H54 (cell line): ENCODE measurements around the gene SCARB2.

Experiments
- DNase-seq: peaks from one replicate; pipeline ENCODE4 v3.0.0; 2011; ENCODE audit warnings: low spot score, mixed read lengths; ENCODE audit not compliant: insufficient read length
- FAIRE-seq: peaks from 3 replicates; lab custom pipeline; 2011; peaks lifted over from hg19 to GRCh38; lab: Jason Lieb, UNC
- POLR2A ChIP-seq: IDR thresholded peaks from 2 replicates; pipeline ENCODE4 v1.6.1; 2011; ENCODE audit warnings: low read depth, mild to moderate bottlenecking, low read length

SCARB2 gene

GRCh38 chr4:76199664-76200211, 13.9 kb downstream of the SCARB2 start:
- FAIRE-seq (no peak), DNase-seq (no peak)
- TF ChIP-seq POLR2A, result no peak

GRCh38 chr4:76198411-76199237, 15.0 kb downstream of the SCARB2 start:
- DNase-seq (no peak), FAIRE-seq (no peak)
- no peak for TF ChIP-seq POLR2A

- DNase-seq (no peak), FAIRE-seq (no peak)
- no peak for TF ChIP-seq POLR2A
These were observed 15.6 kb downstream of the SCARB2 start for GRCh38 chr4:76197971-76198410.

DNA sequence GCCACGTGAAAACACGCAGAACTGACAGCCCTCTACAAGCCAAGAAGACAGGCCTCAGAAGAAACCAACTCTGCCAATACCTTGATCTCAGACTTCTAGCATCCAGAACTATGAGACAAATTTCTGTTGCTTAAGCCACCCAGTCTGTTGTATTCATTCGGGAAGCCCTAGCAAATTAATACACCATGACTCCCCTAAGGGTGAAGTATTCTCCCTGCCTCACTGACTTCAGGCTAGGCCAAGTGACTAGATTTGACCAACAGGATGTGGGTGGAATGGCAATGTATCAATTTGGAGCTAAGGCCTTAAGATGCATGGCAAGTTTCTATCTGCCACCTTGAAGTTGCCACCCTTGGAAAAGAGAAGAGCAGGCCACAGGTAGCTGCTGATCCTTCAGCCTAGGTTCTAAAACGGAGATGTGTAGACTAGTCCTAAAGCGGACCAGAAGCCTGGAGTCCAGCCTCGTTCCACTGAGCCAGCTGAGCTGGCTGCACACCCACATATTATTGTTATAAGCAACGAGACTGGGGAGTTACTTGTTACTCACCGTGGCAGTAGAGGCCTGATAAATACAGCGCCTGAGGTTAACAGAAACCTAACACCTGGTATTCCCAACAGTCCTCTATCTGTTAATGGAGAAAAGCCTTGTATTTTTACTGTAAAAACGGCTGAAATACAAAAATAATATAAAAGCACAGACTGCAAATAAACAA, 16.4 kb downstream of the SCARB2 start:
- FAIRE-seq (no peak), DNase-seq (no peak)
- TF ChIP-seq POLR2A, result no peak

DNA sequence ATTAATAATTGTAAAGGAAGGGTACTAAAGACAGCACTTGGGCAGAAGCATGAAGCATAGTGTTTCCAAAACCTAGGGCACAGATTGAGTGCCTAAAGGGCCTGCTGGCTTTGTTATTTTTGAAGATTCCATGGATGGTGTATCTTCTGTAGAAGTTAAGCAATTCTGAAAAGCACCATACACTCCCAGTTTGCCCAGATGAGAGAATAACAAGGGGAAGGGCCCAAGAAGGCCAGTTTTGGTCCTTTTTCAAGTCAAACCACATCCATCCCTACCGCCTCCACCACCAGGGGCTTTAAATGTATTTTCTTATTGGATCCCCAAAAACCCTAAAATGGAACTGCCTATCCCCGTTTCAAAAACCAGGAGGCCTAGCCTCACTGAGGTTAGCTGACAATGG, 17.2 kb downstream of the SCARB2 start:
- TF ChIP-seq POLR2A, result no peak
- FAIRE-seq (no peak), DNase-seq (no peak)

- DNase-seq (no peak), FAIRE-seq (no peak)
- no peak for TF ChIP-seq POLR2A
These were observed 18.3 kb downstream of the SCARB2 start for GRCh38 chr4:76195326-76195725.

GRCh38 chr4:76194325-76194724, 19.3 kb downstream of the SCARB2 start:
- FAIRE-seq (no peak), DNase-seq (peak; percentile 33)
- no peak for TF ChIP-seq POLR2A

DNA sequence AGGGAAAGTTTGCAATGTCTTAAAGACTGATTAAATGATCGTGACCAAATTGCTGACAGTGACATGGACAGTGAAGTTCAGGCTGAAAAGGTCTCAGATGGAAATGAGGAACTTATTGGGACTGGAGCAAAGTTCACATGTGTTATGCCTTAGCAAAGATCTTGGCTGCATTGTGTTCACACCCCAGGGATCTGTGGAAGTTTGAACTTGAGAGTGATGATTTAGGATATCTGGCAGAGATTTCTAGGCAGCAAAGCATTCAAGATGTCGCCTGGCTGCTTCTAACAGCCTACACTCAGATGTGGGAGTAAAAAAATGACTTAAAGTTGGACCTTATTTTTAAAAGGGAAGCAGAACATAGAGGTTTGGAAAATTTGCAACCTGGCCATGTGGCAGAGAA, 21.4 kb downstream of the SCARB2 start:
- no peak for TF ChIP-seq POLR2A
- DNase-seq (no peak), FAIRE-seq (no peak)

DNA sequence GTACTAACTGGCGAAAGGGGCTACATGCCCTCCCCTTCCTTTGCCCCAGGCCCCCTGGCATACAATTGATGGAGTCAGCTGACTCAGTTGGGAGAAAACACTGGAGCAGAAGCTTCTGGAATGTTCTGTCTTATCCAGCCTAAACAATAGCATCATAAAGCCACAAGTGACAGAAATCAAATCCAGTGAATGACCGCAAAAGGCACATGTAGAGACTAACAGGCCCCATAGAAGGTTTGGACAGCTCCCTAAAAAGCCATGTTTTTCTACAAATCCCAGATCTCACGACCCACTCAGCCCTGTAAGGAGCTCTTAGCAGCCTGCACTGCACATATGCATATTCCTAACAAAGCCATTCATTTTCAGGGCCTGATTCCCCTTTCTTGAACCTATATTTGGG, 25.1 kb downstream of the SCARB2 start:
- TF ChIP-seq POLR2A, result no peak
- no peak for FAIRE-seq
- no peak for DNase-seq

DNA sequence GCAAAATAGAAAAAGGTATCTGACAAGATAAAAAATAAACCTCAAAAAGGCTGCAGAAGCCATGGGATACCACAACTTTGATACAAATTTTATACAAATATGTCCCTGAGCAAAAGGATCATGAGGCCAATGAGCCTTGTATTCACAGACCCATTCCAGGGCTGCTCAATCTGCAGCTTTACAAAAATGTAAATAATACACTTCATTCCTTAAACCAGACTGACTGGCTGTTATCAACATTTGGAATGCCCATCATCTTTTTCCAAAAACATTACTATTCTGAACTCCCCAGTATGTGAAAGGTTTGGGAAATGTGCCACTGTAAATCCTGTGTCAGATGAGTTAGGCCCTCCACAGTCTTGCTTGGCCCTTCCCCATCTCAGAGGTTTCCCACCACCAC, 25.5 kb downstream of the SCARB2 start:
- FAIRE-seq (no peak), DNase-seq (no peak)
- TF ChIP-seq POLR2A, result no peak

GRCh38 chr4:76187152-76187551, 26.5 kb downstream of the SCARB2 start:
- FAIRE-seq (no peak), DNase-seq (no peak)
- no peak for TF ChIP-seq POLR2A

- no peak for FAIRE-seq
- no peak for TF ChIP-seq POLR2A
- no peak for DNase-seq
These were observed 31.2 kb downstream of the SCARB2 start for GRCh38 chr4:76182463-76182862.

- FAIRE-seq (peak; percentile 64), DNase-seq (peak; percentile 45)
- no peak for TF ChIP-seq POLR2A
These were observed 34.0 kb downstream of the SCARB2 start for GRCh38 chr4:76179398-76180318.

DNA sequence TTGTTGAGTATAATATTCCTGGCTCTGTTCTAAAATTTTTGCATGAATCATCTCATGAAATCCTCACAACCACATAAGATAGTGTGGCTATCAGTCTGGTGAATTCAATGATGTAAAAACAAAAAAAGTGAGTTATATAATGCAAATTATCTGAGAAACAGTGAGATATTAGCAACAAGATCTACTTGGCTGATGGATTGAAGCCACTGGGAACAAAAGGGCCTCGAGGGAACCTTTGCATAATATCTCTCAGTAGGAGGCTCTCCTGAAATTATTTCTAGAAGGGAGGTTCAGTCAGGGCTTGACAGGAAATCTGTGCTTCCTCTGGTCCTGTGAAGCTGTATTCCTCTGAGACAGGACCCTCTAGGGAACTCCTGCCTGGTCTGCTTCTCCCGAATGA, 35.3 kb downstream of the SCARB2 start:
- DNase-seq, result no peak
- no peak for FAIRE-seq
- TF ChIP-seq POLR2A, result no peak
